ENCODE measurements around the gene SELENON.
A peak's percentile ranks its signal among the peaks of the same experiment; 100 is the strongest.

- peak; percentile 86 to 95 (median 91) for TF ChIP-seq CTCF (IDR thresholded peaks at IDR 0.05)
- peak; percentile 32 for TF ChIP-seq POLR2AphosphoS5 (IDR thresholded peaks at IDR 0.05)
Observed at GRCh38 chr1:25810341-25811299, 10.6 kb downstream of the SELENON start.

Data from prostate gland (tissue), 2 donors.